Pancreas (tissue), 10 donors: ENCODE results near the gene UNC13A. TPM values are rescaled to one million over a fixed set of nuclear protein-coding genes. Genes with fewer than 3 reads are reported as not detected.

Experiments
- ATAC-seq, 4 donors: fragments of 200-7000 bp; cut with Tn5 transposase; one replicate each; pipeline versions ENCODE4 v1.8.0 to v1.9.1; 2020; ENCODE audit warnings: mild to moderate bottlenecking in 4 of 4, moderate library complexity in 4 of 4
- DNase-seq, 6 donors: peaks; one replicate each; pipeline ENCODE4 v3.0.0-alpha.2; 2020
- FAIRE-seq: peaks from 2 replicates; lab custom pipeline; 2012; peaks lifted over from hg19 to GRCh38; lab: Jason Lieb, UNC
- H3K27ac ChIP-seq, 4 donors: fragments of 200-600 bp; sonication (generic); 1 replicate in 3 of 4; 2 replicates in 1 of 4; pipeline versions ENCODE4 v1.5.0 to v1.8.0; 2020
- H3K27me3 ChIP-seq, 4 donors: fragments of 200-600 bp; one replicate each; pipeline ENCODE4 v1.8.0; 2021
- H3K36me3 ChIP-seq, 3 donors: fragments of 200-600 bp; sonication (generic) in 1 of 3; one replicate each; pipeline versions ENCODE4 v1.5.0 to v1.8.0; 2020 to 2021
- H3K4me1 ChIP-seq, 3 donors: fragments of 200-600 bp; one replicate each; pipeline ENCODE4 v1.8.0; 2021
- H3K4me3 ChIP-seq, 4 donors: fragments of 200-600 bp; sonication (generic) in 2 of 4; one replicate each; pipeline versions ENCODE4 v1.5.0 to v1.8.0; 2020 to 2021
- H3K9me3 ChIP-seq, 4 donors: fragments of 200-600 bp; one replicate each; pipeline ENCODE4 v1.8.0; 2021
- CTCF ChIP-seq, 4 donors: fragments of 200-600 bp; sonication (generic) in 3 of 4; IDR thresholded peaks; one replicate each; pipeline versions ENCODE4 v1.5.0 to v1.8.0; 2021; ENCODE audit warnings: antibody characterized with exemption in 4 of 4
- WGBS, 2 donors: extraction: QIAGEN DNeasy Blood & Tissue Kit; methylation state at CpG; one replicate each; pipeline ENCODE4 v1.1.7; 2013; 5-methylcytosine and 5-hydroxymethylcytosine counted together
- intact Hi-C, 3 donors: fragments of 100-400 bp; cut with DNase I; formaldehyde crosslinking; loops; one replicate each; pipeline versions ENCODE4 v1.11.1 to v1.14.2; 2022
- polyA plus RNA-seq, 2 donors: library from polyadenylated mRNA; stranded (reverse); fragments of 200-250 nt; gene quantifications; one replicate each; pipeline ENCODE4 v1.2.3, GENCODE V29; 2013
- total RNA-seq, 6 donors: library from RNA; stranded (reverse); fragmentation: NEBNext Ultra II Directional in 4 of 6; extraction: Animal tissue kit (Norgen Biotek cat#: 25700) in 4 of 6; gene quantifications; one replicate each; pipeline versions ENCODE4 v1.2.1 to v1.2.4, GENCODE V29; 2021 to 2023
- donor health status: healthy with polysubstance abuse.
- donor health status: DM: no; HTN: no; CAD: no; lungs with moderate emphysema.
- donor health status: DM: no; HTN: no; CAD: no.
- donor health status: control.
- donor health status: control.
- donor health status: Bipolar disorder and iron deficiency.
- donor health status: DM: yes; HTN: yes; CAD: no.
- donor health status: DM: no; HTN: no; CAD: no.
- donor health status: DM: no; HTN: no; CAD: no.
- donor health status: DM: yes; HTN: yes; CAD: no.

Gene UNC13A
- total and polyA plus RNA-seq, 8 donors, result 0.92 to 10.5 (median 2.2) TPM

DNA sequence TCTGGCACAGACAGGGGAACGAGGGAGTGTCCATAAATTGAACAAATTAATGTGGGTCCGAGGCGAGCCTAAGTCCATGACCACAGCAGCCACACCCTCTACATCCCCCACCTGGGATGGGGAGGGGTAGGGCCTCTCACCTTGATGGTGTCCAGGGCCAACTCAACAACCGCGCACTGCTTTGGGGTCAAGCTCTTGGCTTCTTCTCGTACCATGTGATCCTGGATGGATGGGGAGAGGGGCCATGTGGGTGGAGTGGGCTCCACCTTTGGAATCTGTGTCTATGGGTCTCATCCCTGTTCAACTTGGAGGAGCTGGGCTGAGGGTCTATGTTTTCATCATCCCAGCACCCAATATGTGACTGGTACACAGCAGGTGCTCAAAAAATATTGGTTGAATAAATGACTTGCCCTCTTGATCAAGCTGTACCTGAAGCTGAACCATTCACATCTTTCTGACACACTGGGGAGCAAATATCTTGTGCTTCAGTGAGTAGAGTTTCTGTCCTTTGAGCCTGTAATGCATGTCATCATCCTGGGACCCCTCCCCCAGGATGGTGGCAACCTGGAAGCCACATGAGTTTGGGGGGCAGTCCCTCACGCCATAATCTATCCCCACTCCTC is 69.8 kb downstream of the UNC13A start:
- FAIRE-seq, result no peak

DNA sequence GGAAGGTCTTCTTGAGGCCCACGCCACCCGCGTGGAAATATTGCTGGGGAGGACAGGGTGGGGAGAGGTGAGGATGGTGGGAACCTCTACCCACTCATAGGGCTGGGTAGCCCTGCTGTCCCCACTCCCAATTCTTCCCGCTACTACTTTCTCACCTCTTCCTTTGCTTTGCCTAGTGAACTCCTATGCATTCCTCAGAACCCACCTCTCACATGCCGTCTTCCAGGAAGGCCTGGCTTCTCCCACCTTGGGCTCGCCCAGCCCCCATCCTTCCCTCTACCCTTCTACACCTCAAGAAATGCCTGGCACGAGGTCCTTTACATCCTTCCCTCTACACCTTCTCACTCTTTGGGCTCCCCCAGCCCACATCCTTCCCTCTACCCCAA is 70.4 kb downstream of the UNC13A start:
- DNase-seq, result no peak
- H3K27me3 ChIP-seq, result peaks cover 0 to 13% (median 2%) of the 10 kb centered on the region in 4 donors
- no peak for FAIRE-seq
- H3K36me3 ChIP-seq, result no peaks in the 10 kb centered on the region
- no peaks in the 10 kb centered on the region for H3K9me3 ChIP-seq
- H3K27ac ChIP-seq, result no peak overlapping the region
- ATAC-seq, result no peak
- H3K4me3 ChIP-seq, result no peak overlapping the region
- intact Hi-C loops, result no loop called here
- no peak for TF ChIP-seq CTCF (IDR thresholded peaks at IDR 0.05)
- 76 to 88% methylated on average over 7 of the region's 7 CpGs for WGBS, 2 donors
- no peaks in the 10 kb centered on the region for H3K4me1 ChIP-seq

More for the DNA sequence above, 69.8 kb downstream of the UNC13A start:
- H3K9me3 ChIP-seq, result no peaks in the 10 kb centered on the region
- TF ChIP-seq CTCF (IDR thresholded peaks at IDR 0.05), result no peak
- H3K36me3 ChIP-seq, result no peaks in the 10 kb centered on the region
- no peak for DNase-seq
- intact Hi-C loops, result no loop called here
- no peak overlapping the region for H3K4me3 ChIP-seq
- H3K27ac ChIP-seq, result no peak overlapping the region
- no peaks in the 10 kb centered on the region for H3K4me1 ChIP-seq
- peaks cover 0 to 13% (median 2%) of the 10 kb centered on the region in 4 donors for H3K27me3 ChIP-seq
- no peak for ATAC-seq
- 68 to 77% methylated on average over 7 of the region's 7 CpGs for WGBS, 2 donors

DNA sequence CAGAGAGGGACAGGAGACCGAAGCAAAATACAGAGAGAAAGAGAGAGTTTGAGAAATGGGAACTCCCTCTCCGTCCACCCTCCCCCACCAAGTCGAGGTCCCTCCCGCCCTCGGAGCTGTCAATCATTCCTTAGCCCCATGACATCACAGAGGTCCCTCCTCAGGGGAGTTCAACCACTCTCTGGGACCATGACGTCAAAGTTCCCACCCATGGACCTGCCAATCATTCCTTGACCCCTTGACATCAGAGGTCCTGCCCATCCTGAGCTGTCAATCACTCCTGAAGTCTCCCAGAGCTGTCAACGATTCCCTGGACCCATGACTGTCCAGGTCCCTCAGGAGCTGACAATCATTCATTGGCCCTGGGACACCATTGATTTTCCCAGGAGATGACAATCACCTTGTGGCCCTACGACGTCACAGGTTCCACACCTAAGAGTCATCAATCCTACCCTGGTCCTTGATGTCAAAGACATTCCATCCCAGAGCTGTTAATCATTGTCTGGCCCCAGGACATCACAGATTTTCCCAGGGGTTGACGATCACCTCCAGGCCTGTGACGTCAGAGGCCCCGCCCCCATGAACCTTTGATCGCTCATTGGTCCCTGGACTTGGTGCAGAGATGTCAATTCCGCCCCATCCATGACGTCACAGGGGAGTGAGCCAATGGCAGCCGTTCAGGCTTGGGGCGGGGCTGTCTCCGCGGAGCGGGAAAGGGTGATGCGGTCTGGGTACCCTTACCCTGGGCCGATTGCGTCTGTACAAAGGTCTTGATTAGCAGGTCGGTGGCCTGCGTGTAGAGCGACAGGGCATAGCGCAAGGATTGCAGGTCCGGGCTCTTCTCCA is 71.0 kb downstream of the UNC13A start:
- 52 to 56% methylated on average over 28 of the region's 28 CpGs for WGBS, 2 donors
- ATAC-seq (no peak), FAIRE-seq (no peak), DNase-seq (no peak)
- Histone ChIP-seq H3K27ac (no peak overlapping the region), H3K4me3 (no peak overlapping the region), H3K36me3 (no peaks in the 10 kb centered on the region), H3K27me3 (peaks cover 0 to 13% (median 2%) of the 10 kb centered on the region in 4 donors), H3K4me1 (no peaks in the 10 kb centered on the region), H3K9me3 (no peaks in the 10 kb centered on the region)
- intact Hi-C loops, result no loop called here
- TF ChIP-seq CTCF (IDR thresholded peaks at IDR 0.05), result no peak

DNA sequence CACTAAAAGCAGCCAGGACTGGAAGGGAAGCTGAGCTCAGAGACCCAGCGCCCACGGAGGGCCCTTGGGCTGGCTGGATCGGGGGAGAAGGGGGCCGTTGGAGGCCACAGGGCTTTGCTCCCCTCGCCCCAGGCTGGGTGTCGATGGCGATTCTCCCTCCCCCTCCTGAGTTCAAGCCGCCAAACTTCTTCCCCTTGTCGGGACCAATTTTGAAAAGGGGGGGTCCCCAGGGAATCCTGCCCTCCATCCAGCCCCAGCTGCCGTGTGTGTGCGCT is 71.5 kb downstream of the UNC13A start:
- no peaks in the 10 kb centered on the region for H3K36me3 ChIP-seq
- no peaks in the 10 kb centered on the region for H3K4me1 ChIP-seq
- 12 to 16% methylated on average over 9 to 11 of the region's 11 CpGs for WGBS, 2 donors
- no peak overlapping the region for H3K4me3 ChIP-seq
- ATAC-seq (no peak), FAIRE-seq (no peak), DNase-seq (no peak)
- peaks cover 0 to 13% (median 2%) of the 10 kb centered on the region in 4 donors for H3K27me3 ChIP-seq
- H3K9me3 ChIP-seq, result no peaks in the 10 kb centered on the region
- no peak overlapping the region for H3K27ac ChIP-seq
- intact Hi-C loops, result no loop called here
- TF ChIP-seq CTCF (IDR thresholded peaks at IDR 0.05), result no peak
